NT2/D1 (cell line): Measurements from ENCODE around the gene USP21.

Experiments
- DNase-seq: peaks from one replicate; pipeline ENCODE4 v3.0.0-alpha.2; 2011; ENCODE audit warnings: low read depth, low spot score
- H3K27me3 ChIP-seq: 2 replicates; pipeline ENCODE4 v1.6.0; 2011; ENCODE audit warnings: mild to moderate bottlenecking; ENCODE audit not compliant: insufficient read length, insufficient read depth
- H3K36me3 ChIP-seq: 2 replicates; pipeline ENCODE4 v1.6.1; 2011; ENCODE audit warnings: mild to moderate bottlenecking, low read length, mixed read lengths; ENCODE audit not compliant: insufficient read depth, insufficient read length
- H3K4me1 ChIP-seq: 2 replicates; pipeline ENCODE4 v1.5.1; 2011; ENCODE audit not compliant: insufficient read depth, insufficient read length
- H3K4me3 ChIP-seq: 2 replicates; pipeline ENCODE4 v1.5.1; 2011; ENCODE audit warnings: low read depth; ENCODE audit not compliant: insufficient read length
- H3K9ac ChIP-seq: 2 replicates; pipeline ENCODE4 v1.6.0; 2011; ENCODE audit warnings: low read depth; ENCODE audit not compliant: insufficient read length
- H3K9me3 ChIP-seq: 2 replicates; pipeline ENCODE4 v1.5.1; 2011; ENCODE audit warnings: mild to moderate bottlenecking, low read length; ENCODE audit not compliant: insufficient read depth
- SUZ12 ChIP-seq: IDR thresholded peaks from 2 replicates; pipeline ENCODE4 v1.6.1; 2011; ENCODE audit not compliant: insufficient read length, insufficient read depth; ENCODE audit errors: extremely low read depth
- YY1 ChIP-seq: IDR thresholded peaks from 2 replicates; pipeline ENCODE4 v1.6.1; 2011; ENCODE audit not compliant: insufficient read length, insufficient read depth
- ZNF274 ChIP-seq: IDR thresholded peaks from 2 replicates; pipeline ENCODE4 v1.6.1; 2011; ENCODE audit warnings: mild to moderate bottlenecking, low read depth, low read length

USP21 gene

DNA sequence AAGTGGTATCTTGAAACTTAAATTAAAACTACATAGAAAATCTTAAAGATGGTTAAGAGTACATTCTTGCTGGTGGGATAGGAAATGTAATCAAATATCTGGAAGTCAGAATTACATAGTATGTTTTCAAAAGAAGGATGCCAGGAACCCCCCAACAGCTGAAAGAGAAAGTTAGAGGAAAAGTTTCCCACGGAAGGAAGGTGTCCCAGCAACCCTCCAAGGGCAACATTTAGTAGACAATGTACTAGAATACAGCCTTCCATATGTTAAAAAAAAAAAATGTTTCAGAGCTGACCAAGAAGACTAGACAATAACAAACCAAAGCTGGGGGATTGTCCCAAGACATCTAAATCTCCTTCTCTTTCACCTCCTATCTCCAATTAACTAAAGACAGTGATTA is 29.0 kb upstream of the USP21 start:
- Histone ChIP-seq H3K9me3 (no peaks in the 10 kb centered on the region), H3K36me3 (peaks cover 59% of the 10 kb centered on the region), H3K9ac (no peak overlapping the region), H3K4me3 (no peak overlapping the region), H3K4me1 (no peaks in the 10 kb centered on the region), H3K27me3 (no peaks in the 10 kb centered on the region)
- TF ChIP-seq SUZ12 (no peak), ZNF274 (no peak), YY1 (no peak)
- DNase-seq = no peak

GRCh38 chr1:161131523-161132409 is 27.5 kb upstream of the USP21 start:
- Histone ChIP-seq H3K36me3 (peaks cover 63% of the 10 kb centered on the region), H3K4me1 (no peaks in the 10 kb centered on the region), H3K27me3 (no peaks in the 10 kb centered on the region), H3K9me3 (no peaks in the 10 kb centered on the region), H3K4me3 (peak overlapping the region; percentile 81), H3K9ac (peak overlapping the region; percentile 86)
- TF ChIP-seq ZNF274 (no peak), YY1 (no peak), SUZ12 (no peak)
- DNase-seq = no peak

- H3K27me3 ChIP-seq = no peaks in the 10 kb centered on the region
- H3K9ac ChIP-seq = peak within 1 kb of the TSS; percentile 92
- H3K9me3 ChIP-seq = no peaks in the 10 kb centered on the region
- TF ChIP-seq SUZ12 = no peak
- TF ChIP-seq YY1 = peak; percentile 99
- DNase-seq = peak; percentile 96
- H3K4me1 ChIP-seq = no peaks in the 10 kb centered on the region
- H3K36me3 ChIP-seq = peaks cover 63% of the 10 kb centered on the region
- peak within 1 kb of the TSS; percentile 81 for H3K4me3 ChIP-seq
These were observed 26.7 kb upstream of the USP21 start, which contains the start of gene DEDD for GRCh38 chr1:161132410-161133219. DEDD (minus strand) TSS chr1:161132667; CDS start chr1:161124462, 8,205 bp downstream.

DNA sequence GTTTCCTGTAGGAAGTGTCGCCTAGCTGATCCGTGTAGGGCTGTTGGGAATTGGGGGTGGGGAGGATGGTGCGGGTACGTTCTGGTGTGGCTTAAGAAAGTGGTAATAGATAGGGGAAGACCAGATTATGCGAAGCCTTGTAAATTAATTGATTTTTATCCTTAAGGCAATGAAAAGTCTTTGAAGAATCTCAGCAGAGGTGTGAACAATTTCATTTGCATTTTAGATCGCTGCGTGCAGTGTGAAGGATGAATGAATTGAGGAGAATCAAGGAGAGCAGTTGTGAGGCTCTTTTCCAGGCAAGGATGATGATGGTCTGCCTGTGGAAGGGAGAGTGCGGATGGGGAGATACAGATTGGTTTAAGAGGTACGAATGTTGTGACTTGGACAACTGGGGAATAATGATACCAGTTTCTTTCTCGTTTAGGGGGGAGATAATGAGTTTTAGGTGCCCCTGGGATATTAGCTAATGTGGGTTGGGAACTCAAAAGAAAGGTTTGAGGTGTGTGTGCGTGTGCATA is 26.0 kb upstream of the USP21 start:
- Histone ChIP-seq H3K4me3 (peak overlapping the region; percentile 77), H3K27me3 (no peaks in the 10 kb centered on the region), H3K36me3 (peaks cover 62% of the 10 kb centered on the region), H3K9me3 (no peaks in the 10 kb centered on the region), H3K9ac (peak overlapping the region; percentile 92), H3K4me1 (no peaks in the 10 kb centered on the region)
- DNase-seq = no peak
- TF ChIP-seq YY1 (no peak), SUZ12 (no peak), ZNF274 (no peak)

DNA sequence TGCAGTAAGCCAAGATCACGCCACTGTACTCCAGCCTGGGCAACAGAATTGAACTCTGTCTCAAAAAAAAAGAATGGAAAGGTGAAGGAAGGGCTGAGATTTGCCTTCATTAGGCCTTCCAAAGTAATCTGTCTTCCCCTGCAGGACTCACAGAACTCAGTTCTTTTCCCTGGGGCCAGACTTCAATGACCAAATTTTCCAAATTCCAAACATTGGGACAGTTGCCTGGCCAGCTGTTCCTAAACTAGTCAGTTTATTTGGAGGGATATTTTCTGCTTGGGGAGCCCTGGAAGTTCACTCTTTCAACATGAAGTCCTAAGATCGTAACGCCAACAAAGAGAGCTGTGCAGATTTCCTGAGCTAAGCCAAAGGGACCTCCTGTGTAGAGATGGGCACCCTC is 21.4 kb upstream of the USP21 start:
- no peak overlapping the region for H3K9ac ChIP-seq
- TF ChIP-seq ZNF274 = no peak
- no peak for TF ChIP-seq SUZ12
- no peak for TF ChIP-seq YY1
- peaks cover 2% of the 10 kb centered on the region for H3K4me1 ChIP-seq
- no peak for DNase-seq
- H3K4me3 ChIP-seq = no peak overlapping the region
- H3K9me3 ChIP-seq = no peaks in the 10 kb centered on the region
- H3K27me3 ChIP-seq = no peaks in the 10 kb centered on the region
- H3K36me3 ChIP-seq = peaks cover 57% of the 10 kb centered on the region

GRCh38 chr1:161138431-161138830 is 20.9 kb upstream of the USP21 start:
- Histone ChIP-seq H3K27me3 (no peaks in the 10 kb centered on the region), H3K9ac (no peak overlapping the region), H3K4me3 (no peak overlapping the region), H3K9me3 (no peaks in the 10 kb centered on the region), H3K4me1 (peaks cover 2% of the 10 kb centered on the region), H3K36me3 (peaks cover 58% of the 10 kb centered on the region)
- TF ChIP-seq YY1 (no peak), SUZ12 (no peak), ZNF274 (no peak)
- DNase-seq = no peak

DNA sequence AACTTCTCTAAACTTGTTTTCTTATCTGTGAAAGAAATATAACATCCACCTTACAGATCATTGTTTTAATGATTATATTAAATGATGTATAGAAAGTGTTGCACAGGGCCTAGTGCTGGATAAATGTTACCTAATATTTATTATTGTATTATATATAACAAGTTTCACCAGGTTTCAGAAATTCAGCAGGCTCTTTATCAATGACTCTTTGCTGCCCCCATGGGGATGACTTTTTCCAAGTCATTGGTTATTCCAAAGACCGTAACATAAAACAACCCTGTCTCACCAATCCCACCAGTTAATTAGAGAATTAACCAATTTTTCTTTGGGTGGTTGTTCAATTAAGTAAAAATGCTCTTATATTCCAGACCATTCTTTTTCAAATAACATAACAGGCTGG is 19.5 kb upstream of the USP21 start:
- H3K9me3 ChIP-seq = no peaks in the 10 kb centered on the region
- no peaks in the 10 kb centered on the region for H3K27me3 ChIP-seq
- no peak for DNase-seq
- TF ChIP-seq YY1 (no peak), ZNF274 (no peak), SUZ12 (no peak)
- H3K9ac ChIP-seq = no peak overlapping the region
- H3K4me3 ChIP-seq = no peak overlapping the region
- peaks cover 2% of the 10 kb centered on the region for H3K4me1 ChIP-seq
- peaks cover 57% of the 10 kb centered on the region for H3K36me3 ChIP-seq
